ENCODE results near the gene PTCHD1. TPM values are rescaled to one million over a fixed set of nuclear protein-coding genes. Genes with fewer than 3 reads are reported as not detected.

PTCHD1 gene
- under 0.01 and 1.6 TPM in 2 replicates for total RNA-seq

DNA sequence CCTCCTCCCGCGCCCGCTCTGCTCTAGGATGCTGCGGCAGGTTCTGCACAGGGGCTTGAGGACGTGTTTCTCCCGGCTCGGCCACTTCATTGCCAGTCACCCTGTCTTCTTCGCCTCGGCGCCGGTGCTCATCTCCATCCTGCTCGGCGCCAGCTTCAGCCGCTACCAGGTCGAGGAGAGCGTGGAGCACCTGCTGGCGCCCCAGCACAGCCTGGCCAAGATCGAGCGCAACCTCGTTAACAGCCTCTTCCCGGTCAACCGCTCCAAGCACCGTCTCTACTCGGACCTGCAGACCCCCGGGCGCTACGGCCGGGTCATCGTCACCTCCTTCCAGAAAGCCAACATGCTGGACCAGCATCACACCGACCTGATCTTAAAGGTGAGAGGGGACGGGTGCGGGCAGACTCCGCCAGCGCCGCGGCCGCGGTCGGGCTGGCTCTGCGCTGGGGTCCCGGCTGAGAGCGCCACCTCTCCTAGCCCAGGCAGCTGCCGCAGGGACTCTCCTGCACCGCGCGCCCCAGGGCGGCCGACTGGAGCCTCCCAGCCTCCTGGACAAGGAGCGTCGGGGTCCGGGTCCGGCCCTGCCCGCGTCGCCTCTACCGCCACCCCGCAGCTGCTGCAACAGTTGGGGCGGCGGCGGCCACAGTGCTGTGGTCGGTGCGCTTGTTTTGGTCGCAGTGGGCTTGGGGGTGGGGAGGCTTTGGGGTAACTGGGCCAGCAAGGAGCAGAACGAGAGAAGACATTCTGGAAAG, at the start of gene PTCHD1:
TSS of gene PTCHD1 (plus strand) at position 2 of the 752 bp plus-strand sequence. CDS start at position 29, 27 bp downstream.

